Measurements from ENCODE around the gene DPP9. TPM values are rescaled to one million over a fixed set of nuclear protein-coding genes. Genes with fewer than 3 reads are reported as not detected.

DPP9 gene
- total RNA-seq, 6 experiments from 2014 or later, result 68.4 to 82.2 (median 80.1) TPM

GRCh38 chr19:4705413-4706131 is 18.1 kb downstream of the DPP9 start:
- Mint-ChIP-seq H3K36me3 (ENCODE audit: low read depth) (peaks cover 31% of the 10 kb centered on the region), H3K27ac (no peak overlapping the region), H3K9me3 (no peaks in the 10 kb centered on the region), H3K4me3 (no peak overlapping the region), H3K4me1 (ENCODE audit: low read depth) (peaks cover 28% of the 10 kb centered on the region), H3K27me3 (ENCODE audit: insufficient read depth) (peaks cover 2% of the 10 kb centered on the region)
- no peak for DNase-seq
- TF ChIP-seq, protein P1, sequence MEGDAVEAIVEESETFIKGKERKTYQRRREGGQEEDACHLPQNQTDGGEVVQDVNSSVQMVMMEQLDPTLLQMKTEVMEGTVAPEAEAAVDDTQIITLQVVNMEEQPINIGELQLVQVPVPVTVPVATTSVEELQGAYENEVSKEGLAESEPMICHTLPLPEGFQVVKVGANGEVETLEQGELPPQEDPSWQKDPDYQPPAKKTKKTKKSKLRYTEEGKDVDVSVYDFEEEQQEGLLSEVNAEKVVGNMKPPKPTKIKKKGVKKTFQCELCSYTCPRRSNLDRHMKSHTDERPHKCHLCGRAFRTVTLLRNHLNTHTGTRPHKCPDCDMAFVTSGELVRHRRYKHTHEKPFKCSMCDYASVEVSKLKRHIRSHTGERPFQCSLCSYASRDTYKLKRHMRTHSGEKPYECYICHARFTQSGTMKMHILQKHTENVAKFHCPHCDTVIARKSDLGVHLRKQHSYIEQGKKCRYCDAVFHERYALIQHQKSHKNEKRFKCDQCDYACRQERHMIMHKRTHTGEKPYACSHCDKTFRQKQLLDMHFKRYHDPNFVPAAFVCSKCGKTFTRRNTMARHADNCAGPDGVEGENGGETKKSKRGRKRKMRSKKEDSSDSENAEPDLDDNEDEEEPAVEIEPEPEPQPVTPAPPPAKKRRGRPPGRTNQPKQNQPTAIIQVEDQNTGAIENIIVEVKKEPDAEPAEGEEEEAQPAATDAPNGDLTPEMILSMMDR (IDR thresholded peaks at IDR 0.05), result no peak

GRCh38 chr19:4704317-4704673 is 19.3 kb downstream of the DPP9 start:
- Mint-ChIP-seq H3K4me3 (no peak overlapping the region), H3K36me3 (ENCODE audit: low read depth) (peaks cover 30% of the 10 kb centered on the region), H3K9me3 (no peaks in the 10 kb centered on the region), H3K27me3 (ENCODE audit: insufficient read depth) (peaks cover 2% of the 10 kb centered on the region), H3K4me1 (ENCODE audit: low read depth) (peaks cover 23% of the 10 kb centered on the region), H3K27ac (no peak overlapping the region)
- DNase-seq, result no peak
- TF ChIP-seq, protein P1 (IDR thresholded peaks at IDR 0.05), result no peak

DNA sequence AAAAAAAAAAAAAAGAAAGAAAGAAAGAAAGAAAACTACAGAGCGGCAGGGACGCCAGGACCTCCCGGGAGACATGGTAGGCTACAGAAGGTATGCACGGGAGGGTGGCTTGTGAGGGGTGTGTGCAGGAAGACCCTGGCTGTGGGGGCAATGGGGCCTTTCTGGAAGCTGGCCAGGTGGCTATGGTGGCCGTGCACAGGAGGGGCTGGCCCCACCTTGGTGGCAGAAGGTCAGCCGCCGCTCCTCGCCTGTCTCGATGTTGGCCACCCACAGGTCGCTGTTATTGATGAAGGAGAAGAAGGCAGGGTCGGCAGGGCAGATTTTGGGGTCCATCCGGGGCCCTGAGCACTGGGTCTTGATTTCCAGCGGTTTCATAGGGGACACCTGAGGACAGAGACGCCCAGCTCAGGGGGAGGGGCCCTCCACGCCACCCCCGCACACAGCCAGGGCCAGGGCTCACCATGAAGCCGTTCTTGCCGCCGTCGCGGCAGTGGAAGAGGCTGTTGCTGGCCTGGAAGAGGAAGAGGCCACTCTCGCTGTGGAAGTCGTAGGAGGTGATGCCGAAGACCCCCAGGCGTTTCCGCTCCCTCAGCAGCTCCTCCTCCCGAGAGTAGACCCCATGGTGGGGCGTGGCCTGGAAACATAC is 19.8 kb downstream of the DPP9 start:
- H3K4me3 Mint-ChIP-seq, result no peak overlapping the region
- no peak overlapping the region for H3K27ac Mint-ChIP-seq
- peaks cover 26% of the 10 kb centered on the region for H3K36me3 Mint-ChIP-seq (ENCODE audit: low read depth)
- TF ChIP-seq, protein P1 (IDR thresholded peaks at IDR 0.05), result no peak
- DNase-seq, result no peak
- peaks cover 2% of the 10 kb centered on the region; the same call in 1 of the 2 replicates for H3K27me3 Mint-ChIP-seq (ENCODE audit: insufficient read depth)
- peaks cover 18% of the 10 kb centered on the region for H3K4me1 Mint-ChIP-seq (ENCODE audit: low read depth)
- H3K9me3 Mint-ChIP-seq, result no peaks in the 10 kb centered on the region

DNA sequence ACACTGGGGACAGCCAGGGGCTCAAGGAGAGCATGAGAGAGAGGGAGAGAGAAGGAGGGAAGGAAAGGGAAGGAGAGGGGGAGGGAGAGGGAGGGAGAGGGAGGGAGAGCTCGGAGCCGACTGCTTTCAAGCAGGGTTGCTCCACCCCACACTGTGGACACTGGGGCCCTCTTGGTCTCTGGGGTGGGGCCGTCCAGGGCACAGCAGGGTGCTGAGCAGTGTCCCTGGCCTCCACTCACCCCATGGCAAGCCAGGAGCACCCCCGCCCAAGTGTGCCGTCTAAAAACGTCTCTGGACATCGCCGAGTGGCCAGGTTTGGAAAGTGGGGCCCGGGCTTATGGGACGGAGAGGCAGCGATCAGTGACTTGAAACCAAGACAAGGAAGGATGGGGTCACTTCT is 20.9 kb downstream of the DPP9 start:
- TF ChIP-seq, protein P1 (IDR thresholded peaks at IDR 0.05), result no peak
- Mint-ChIP-seq H3K9me3 (no peaks in the 10 kb centered on the region), H3K27me3 (ENCODE audit: insufficient read depth) (no peaks in the 10 kb centered on the region), H3K4me3 (no peak overlapping the region), H3K4me1 (ENCODE audit: low read depth) (peaks cover 10% of the 10 kb centered on the region), H3K36me3 (ENCODE audit: low read depth) (peaks cover 27% of the 10 kb centered on the region), H3K27ac (no peak overlapping the region)
- no peak for DNase-seq

- Mint-ChIP-seq H3K27ac (no peak overlapping the region), H3K4me1 (ENCODE audit: low read depth) (peaks cover 14% of the 10 kb centered on the region), H3K27me3 (ENCODE audit: insufficient read depth) (no peaks in the 10 kb centered on the region), H3K36me3 (ENCODE audit: low read depth) (peaks cover 39% of the 10 kb centered on the region), H3K4me3 (no peak overlapping the region), H3K9me3 (no peaks in the 10 kb centered on the region)
- DNase-seq, result no peak
- TF ChIP-seq, protein P1 (IDR thresholded peaks at IDR 0.05), result no peak
Observed at GRCh38 chr19:4701557-4701956, 22.1 kb downstream of the DPP9 start.
